Small intestine (tissue), 16 donors: Measurements from ENCODE around the gene CACNA1I. TPM values are rescaled to one million over a fixed set of nuclear protein-coding genes. Genes with fewer than 3 reads are reported as not detected.
A peak's percentile ranks its signal among the peaks of the same experiment; 100 is the strongest.
"Not testable (repeated sequence)": the region's sequence is repeated elsewhere in the genome, so short reads cannot be mapped to it uniquely, and the experiment has no call there.

Experiments
- DNase-seq, 2 donors: peaks; one replicate each; pipeline versions ENCODE4 v3.0.0 to v3.0.0-alpha.2; 2013
- FAIRE-seq: peaks from 2 replicates; lab custom pipeline; 2012; peaks lifted over from hg19 to GRCh38; lab: Jason Lieb, UNC
- H3K27ac ChIP-seq, 3 donors: one replicate each; pipeline ENCODE4 v1.5.1; 2013; ENCODE audit warnings: low read length in 2 of 3, mild to moderate bottlenecking in 2 of 3, control low read depth in 1 of 3, inconsistent platforms in 1 of 3, low read depth in 1 of 3, moderate library complexity in 1 of 3
- H3K27me3 ChIP-seq, 3 donors: one replicate each; pipeline ENCODE4 v1.6.1; 2013; ENCODE audit warnings: low read length in 3 of 3, inconsistent platforms in 1 of 3; ENCODE audit not compliant: control insufficient read depth in 3 of 3, insufficient read depth in 3 of 3
- H3K36me3 ChIP-seq, 3 donors: one replicate each; pipeline ENCODE4 v1.6.1; 2013; ENCODE audit warnings: low read length in 3 of 3, inconsistent platforms in 1 of 3, low read depth in 1 of 3, mild to moderate bottlenecking in 1 of 3, moderate library complexity in 1 of 3; ENCODE audit not compliant: control insufficient read depth in 3 of 3, insufficient read depth in 2 of 3
- H3K4me1 ChIP-seq, 3 donors: one replicate each; pipeline ENCODE4 v1.6.1; 2013; ENCODE audit warnings: low read length in 2 of 3, inconsistent platforms in 1 of 3, low read depth in 1 of 3, mild to moderate bottlenecking in 1 of 3, moderate library complexity in 1 of 3; ENCODE audit not compliant: control insufficient read depth in 3 of 3, insufficient read depth in 2 of 3
- H3K4me3 ChIP-seq, 3 donors: one replicate each; pipeline ENCODE4 v1.5.1; 2013; ENCODE audit warnings: low read length in 3 of 3, control low read depth in 1 of 3, inconsistent platforms in 1 of 3, low read depth in 1 of 3, mild to moderate bottlenecking in 1 of 3, moderate library complexity in 1 of 3
- H3K9me3 ChIP-seq, 2 donors: one replicate each; pipeline ENCODE4 v1.6.1; 2013; ENCODE audit warnings: low read depth in 1 of 2, low read length in 1 of 2; ENCODE audit not compliant: control insufficient read depth in 2 of 2, insufficient read depth in 1 of 2
- WGBS, 3 donors: extraction: QIAGEN DNeasy Blood & Tissue Kit; methylation state at CpG; one replicate each; pipeline ENCODE4 v1.1.7; 2013; 5-methylcytosine and 5-hydroxymethylcytosine counted together
- long read RNA-seq, 10 donors: transcript quantifications; one replicate each; lab custom pipeline, GENCODE V29; 2026
- polyA plus RNA-seq, 4 donors: library from polyadenylated mRNA; stranded (reverse) in 3 of 4; unstranded in 1 of 4; fragments of 200-250 nt in 3 of 4; fragments of 120-200 nt in 1 of 4; gene quantifications; one replicate each; pipeline versions ENCODE4 v1.2.1 to v1.2.3, GENCODE V29; 2013
- donor health status: healthy with polysubstance abuse.
- donor health status: control.
- donor health status: control.
- donor health status: Bipolar disorder and iron deficiency.
- donor health status: healthy.

The CACNA1I gene
- under 1 TPM in 3 of 4 donors, not detected in 1; under 0.01 to 0.25 (median 0.18) TPM for polyA plus RNA-seq
- long read RNA-seq, donor 1 = 0 reads
- long read RNA-seq, donor 2 = 0 reads
- long read RNA-seq, donor 3 = 0 reads
- long read RNA-seq, donor 4 = 0 reads
- long read RNA-seq, donor 5 = 0 reads
- long read RNA-seq, donor 6 = 0 reads
- long read RNA-seq, donor 7 = 0 reads
- long read RNA-seq, donor 8 = 0 reads
- long read RNA-seq, donor 9 = 0 reads
- long read RNA-seq, donor 10 = 0 reads

GRCh38 chr22:39570665-39571064 is at the start of gene CACNA1I:
Gene CACNA1I, plus strand, starts transcription at chr22:39570753. Its CDS starts 0 bp downstream, at chr22:39570753.
- H3K27me3 ChIP-seq = no peaks in the 10 kb centered on the region
- H3K9me3 ChIP-seq = peaks cover 0 to 2% of the 10 kb centered on the region in 2 donors
- H3K4me1 ChIP-seq = no peaks in the 10 kb centered on the region
- FAIRE-seq (no peak), DNase-seq (no peak)
- 77 to 84% (median 80%) methylated on average over 12 to 14 of the region's 14 CpGs for WGBS, 3 donors
- no peak within 1 kb of the TSS for H3K4me3 ChIP-seq
- H3K27ac ChIP-seq = no peak within 1 kb of the TSS
- no peaks in the 10 kb centered on the region for H3K36me3 ChIP-seq

- Histone ChIP-seq H3K36me3 (peaks cover 13 to 69% (median 14%) of the 10 kb centered on the region in 3 donors), H3K27ac (peak overlapping the region; percentile 96 to 99 (median 98)), H3K4me3 (peak overlapping the region; percentile 96 to 100 (median 98)), H3K4me1 (peaks cover 0 to 40% (median 0%) of the 10 kb centered on the region in 3 donors)
- H3K9me3 ChIP-seq, DNase-seq, FAIRE-seq, H3K27me3 ChIP-seq: not testable (repeated sequence)
- 1 to 2% (median 1%) methylated on average over 28 of the region's 28 CpGs for WGBS, 3 donors
Measured at GRCh38 chr22:39521106-39521885, 49.3 kb upstream of the CACNA1I start.

- H3K27me3 ChIP-seq, DNase-seq, H3K27ac ChIP-seq, FAIRE-seq, H3K9me3 ChIP-seq: not testable (repeated sequence)
- Histone ChIP-seq H3K4me1 (peaks cover 0 to 42% (median 0%) of the 10 kb centered on the region in 3 donors), H3K4me3 (peak overlapping the region in 2 of 3 donors; percentile 98 to 100), H3K36me3 (peaks cover 11 to 70% (median 14%) of the 10 kb centered on the region in 3 donors)
- 6 to 12% (median 8%) methylated on average over 3 to 5 of the region's 5 CpGs for WGBS, 3 donors
Measured at GRCh38 chr22:39522091-39522490, 48.5 kb upstream of the CACNA1I start.

- DNase-seq (peak; percentile 52 to 62), FAIRE-seq (no peak)
- Histone ChIP-seq H3K27ac (peak overlapping the region; percentile 22 to 64 (median 27)), H3K4me1 (peaks cover 0 to 49% (median 0%) of the 10 kb centered on the region in 3 donors), H3K9me3 (no peaks in the 10 kb centered on the region), H3K36me3 (peaks cover 11 to 69% (median 14%) of the 10 kb centered on the region in 3 donors), H3K4me3 (peak overlapping the region in 2 of 3 donors; percentile 98 to 100), H3K27me3 (no peaks in the 10 kb centered on the region)
- 4 to 14% (median 9%) methylated on average over 14 of the region's 14 CpGs for WGBS, 3 donors
Measured at GRCh38 chr22:39522567-39523300, 47.8 kb upstream of the CACNA1I start.

- DNase-seq = no peak
- WGBS, 3 donors = 62 to 72% (median 71%) methylated on average over 13 of the region's 13 CpGs
- Histone ChIP-seq H3K4me1 (peaks cover 0 to 50% (median 2%) of the 10 kb centered on the region in 3 donors), H3K4me3 (no peak overlapping the region), H3K9me3 (no peaks in the 10 kb centered on the region), H3K36me3 (peaks cover 11 to 83% (median 14%) of the 10 kb centered on the region in 3 donors), H3K27me3 (no peaks in the 10 kb centered on the region), H3K27ac (no peak overlapping the region)
- FAIRE-seq = no peak
Measured at GRCh38 chr22:39524089-39524752, 46.3 kb upstream of the CACNA1I start.

GRCh38 chr22:39524753-39525657 is 45.5 kb upstream of the CACNA1I start:
- Histone ChIP-seq H3K4me1 (peaks cover 0 to 56% (median 2%) of the 10 kb centered on the region in 3 donors), H3K27ac (peak overlapping the region in 1 of 3 donors; percentile 41), H3K4me3 (no peak overlapping the region), H3K9me3 (no peaks in the 10 kb centered on the region), H3K27me3 (no peaks in the 10 kb centered on the region), H3K36me3 (peaks cover 14 to 90% (median 14%) of the 10 kb centered on the region in 3 donors)
- FAIRE-seq (no peak), DNase-seq (no peak)
- 77 to 86% (median 79%) methylated on average over 9 to 10 of the region's 10 CpGs for WGBS, 3 donors

GRCh38 chr22:39525658-39525975 is 44.9 kb upstream of the CACNA1I start:
- Histone ChIP-seq H3K9me3 (no peaks in the 10 kb centered on the region), H3K4me3 (no peak overlapping the region), H3K36me3 (peaks cover 14 to 95% (median 14%) of the 10 kb centered on the region in 3 donors), H3K27ac (peak overlapping the region in 1 of 3 donors; percentile 41), H3K27me3 (no peaks in the 10 kb centered on the region), H3K4me1 (peaks cover 0 to 58% (median 2%) of the 10 kb centered on the region in 3 donors)
- 75 to 94% (median 89%) methylated on average over 4 of the region's 4 CpGs for WGBS, 3 donors
- no peak for DNase-seq
- FAIRE-seq = no peak
